SKM-1 treated with dmso at 0.1 percent for 144 hours (cell line): ENCODE measurements around the gene NOTCH2NLA.
"Not testable (repeated sequence)": the region's sequence is repeated elsewhere in the genome, so short reads cannot be mapped to it uniquely, and the experiment has no call there.

ENCODE experiments used
- DNase-seq: peaks from one replicate; lab custom pipeline; 2025; ENCODE audit not compliant: unreplicated experiment; lab: John Stamatoyannopoulos, UW

The NOTCH2NLA gene

GRCh38 chr1:146228710-146229477 is at the start of gene NOTCH2NLA:
Gene NOTCH2NLA, minus strand, starts transcription at chr1:146229021. Its CDS starts 39,684 bp downstream, at chr1:146189337.
- not testable (repeated sequence) for DNase-seq

DNA sequence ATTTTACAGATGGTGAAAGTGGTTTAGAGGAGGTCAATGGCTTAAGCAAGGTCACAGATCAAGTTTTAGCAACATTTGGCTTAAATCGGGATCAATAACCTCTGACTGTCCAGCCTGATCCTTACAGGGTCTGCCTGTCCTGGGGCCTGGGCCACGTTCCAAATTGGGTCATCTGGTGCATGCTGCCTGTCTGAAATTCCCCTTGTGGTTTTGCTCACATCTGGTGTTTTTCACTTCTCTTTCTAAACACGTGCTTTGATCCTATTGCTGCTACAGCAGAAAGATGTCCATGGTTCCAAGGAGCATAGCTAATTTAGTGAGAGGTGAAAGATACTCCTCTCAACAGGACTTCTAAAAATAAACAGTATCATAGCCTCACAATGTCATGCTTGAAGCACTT is 49.5 kb upstream of the NOTCH2NLA start:
- not testable (repeated sequence) for DNase-seq

GRCh38 chr1:146277087-146277486 is 48.3 kb upstream of the NOTCH2NLA start:
- not testable (repeated sequence) for DNase-seq

DNA sequence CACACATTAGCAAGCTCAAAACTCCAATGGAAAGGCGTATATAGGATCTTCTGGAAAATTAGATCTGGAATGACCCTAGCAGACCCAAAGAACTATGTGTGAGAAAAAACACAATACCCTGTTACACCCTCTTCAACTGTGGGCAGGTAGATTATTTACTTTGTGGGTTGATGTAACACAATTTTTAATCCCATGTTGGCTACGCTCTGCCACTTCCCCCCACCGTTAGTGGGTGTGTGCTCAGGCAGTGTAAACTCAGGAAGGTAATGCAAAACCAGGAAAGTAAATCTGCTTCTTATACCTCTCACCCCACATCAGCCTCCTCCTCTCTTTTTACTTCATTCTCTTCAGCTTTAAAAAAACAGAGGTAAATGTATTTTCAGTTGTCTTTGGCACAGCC is 45.3 kb upstream of the NOTCH2NLA start:
- DNase-seq, result not testable (repeated sequence)

- DNase-seq, result not testable (repeated sequence)
These were observed 44.4 kb upstream of the NOTCH2NLA start for GRCh38 chr1:146273194-146273593.

DNA sequence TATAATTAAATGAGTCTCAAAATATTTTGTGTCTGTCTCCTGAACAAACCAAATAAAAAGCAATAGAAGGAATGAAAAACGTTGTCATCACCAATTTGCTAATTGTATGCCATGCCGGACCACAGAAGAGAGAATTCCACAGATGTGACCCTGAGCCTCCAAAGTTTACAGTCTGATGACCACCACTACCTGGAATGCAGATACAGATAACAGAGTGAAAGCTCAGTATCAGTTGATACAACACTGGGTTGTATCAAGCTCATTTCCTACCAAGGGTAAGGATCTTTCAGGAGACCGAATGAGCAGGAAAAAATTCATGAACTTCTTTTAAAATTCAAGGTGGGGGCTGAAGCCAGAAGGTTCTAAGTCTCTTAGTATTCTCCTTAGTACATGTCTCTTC is 43.9 kb upstream of the NOTCH2NLA start:
- not testable (repeated sequence) for DNase-seq

DNA sequence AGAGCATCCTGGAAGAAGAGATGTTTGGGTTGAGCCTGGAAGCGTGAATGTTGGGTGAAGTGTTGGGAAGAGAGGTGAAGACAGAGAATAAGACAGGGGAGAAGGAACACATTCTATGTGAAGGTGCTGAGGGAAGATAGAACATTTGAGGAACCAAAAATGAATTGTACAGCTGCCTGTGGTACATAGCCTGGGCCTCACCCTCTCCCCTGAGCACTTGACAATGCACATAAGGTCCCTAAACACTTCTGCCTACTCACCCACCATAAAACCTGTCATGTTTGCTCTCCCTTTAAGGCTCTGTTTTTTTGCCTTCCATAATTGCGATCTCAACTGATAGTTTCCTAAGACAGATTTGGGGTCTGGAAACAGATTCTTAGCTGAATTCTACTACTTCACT is 43.2 kb upstream of the NOTCH2NLA start:
- DNase-seq, result not testable (repeated sequence)

- DNase-seq, result not testable (repeated sequence)
These were observed 41.3 kb upstream of the NOTCH2NLA start for GRCh38 chr1:146270129-146270528.

- DNase-seq, result not testable (repeated sequence)
These were observed 37.4 kb upstream of the NOTCH2NLA start for GRCh38 chr1:146266179-146266748.

GRCh38 chr1:146264761-146265160 is 35.9 kb upstream of the NOTCH2NLA start:
- not testable (repeated sequence) for DNase-seq

- not testable (repeated sequence) for DNase-seq
These were observed 31.3 kb upstream of the NOTCH2NLA start for GRCh38 chr1:146260006-146260730.

- DNase-seq, result not testable (repeated sequence)
These were observed 29.3 kb upstream of the NOTCH2NLA start for GRCh38 chr1:146257992-146258552.

DNA sequence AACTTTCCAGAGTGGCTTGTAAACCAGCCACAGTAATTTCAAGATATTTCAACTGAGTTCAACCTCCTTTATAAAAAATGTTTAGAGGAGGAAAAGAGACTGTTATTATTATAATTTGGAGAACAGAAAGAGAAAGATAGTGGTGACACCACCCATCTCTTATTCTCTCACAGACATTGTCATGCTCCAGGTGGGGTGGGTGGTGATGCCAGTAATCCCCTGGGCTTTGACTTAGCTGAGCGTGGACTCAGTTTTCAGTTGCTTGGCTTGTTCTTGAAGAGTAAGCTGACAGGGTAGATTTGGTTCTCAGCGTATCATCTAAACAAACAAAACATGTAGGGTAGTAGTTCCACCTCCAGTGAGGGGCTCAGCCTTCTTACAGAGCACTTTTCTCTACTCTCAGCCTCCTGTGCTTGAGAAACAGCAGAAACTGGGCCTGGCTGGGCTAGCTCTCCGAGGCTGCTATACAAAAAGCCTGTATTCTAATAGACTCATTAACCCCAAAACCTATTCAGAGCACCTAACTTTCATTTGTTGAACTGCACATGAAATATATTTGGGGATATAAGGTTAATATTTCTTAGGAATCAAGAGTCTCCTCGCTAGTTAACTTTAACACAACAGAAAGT is 25.9 kb upstream of the NOTCH2NLA start:
- DNase-seq, result not testable (repeated sequence)

GRCh38 chr1:146253249-146253855 is 24.5 kb upstream of the NOTCH2NLA start:
- not testable (repeated sequence) for DNase-seq

- not testable (repeated sequence) for DNase-seq
These were observed 22.7 kb upstream of the NOTCH2NLA start for GRCh38 chr1:146251523-146251922.

DNA sequence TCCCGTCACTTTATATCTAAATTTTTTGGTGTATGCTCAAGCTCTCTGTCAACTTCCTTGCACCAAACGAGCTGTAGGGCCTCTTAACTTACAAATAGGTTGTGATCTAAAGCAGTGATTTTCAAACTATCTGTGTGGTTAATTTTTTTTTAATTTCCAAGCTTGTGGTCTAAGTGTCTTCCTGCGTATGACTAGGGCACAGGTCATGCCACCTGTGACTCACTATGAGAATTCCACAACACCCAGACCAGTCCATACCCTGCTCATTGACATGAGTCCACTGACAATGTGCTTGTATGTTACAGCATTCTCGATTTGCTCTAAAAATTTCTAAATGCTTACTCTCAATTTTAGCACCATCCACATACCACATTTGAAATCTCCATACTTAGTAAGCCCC is 19.8 kb upstream of the NOTCH2NLA start:
- not testable (repeated sequence) for DNase-seq

GRCh38 chr1:146236626-146237025 is 7.8 kb upstream of the NOTCH2NLA start:
- not testable (repeated sequence) for DNase-seq

DNA sequence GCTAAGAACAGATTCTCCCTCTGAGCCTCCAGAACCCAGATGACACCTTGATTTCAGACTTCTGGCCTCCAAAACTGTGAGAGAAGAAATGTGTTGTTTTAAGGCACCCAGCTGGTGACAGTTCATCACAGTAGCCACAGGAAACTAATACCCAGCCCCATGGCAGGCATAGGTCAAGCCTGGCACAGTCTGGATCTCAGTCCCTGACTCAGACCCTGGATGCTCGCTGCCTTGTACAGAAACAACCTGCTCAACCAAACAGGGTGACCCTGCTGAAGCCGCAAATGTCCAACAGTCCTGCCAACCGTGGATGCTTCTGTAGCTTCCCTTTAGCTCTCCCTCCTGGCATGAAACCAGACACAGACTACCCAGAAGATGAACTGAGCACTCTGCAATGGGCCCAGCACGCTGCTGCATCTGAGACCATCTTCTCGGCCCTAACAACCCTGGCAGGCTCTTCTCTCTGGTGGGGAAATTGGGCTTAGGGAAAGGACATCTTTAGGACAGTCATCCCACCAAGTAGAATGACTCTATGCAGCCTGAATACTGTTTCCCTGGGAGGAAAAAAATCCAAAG is 7.3 kb upstream of the NOTCH2NLA start:
- not testable (repeated sequence) for DNase-seq

DNA sequence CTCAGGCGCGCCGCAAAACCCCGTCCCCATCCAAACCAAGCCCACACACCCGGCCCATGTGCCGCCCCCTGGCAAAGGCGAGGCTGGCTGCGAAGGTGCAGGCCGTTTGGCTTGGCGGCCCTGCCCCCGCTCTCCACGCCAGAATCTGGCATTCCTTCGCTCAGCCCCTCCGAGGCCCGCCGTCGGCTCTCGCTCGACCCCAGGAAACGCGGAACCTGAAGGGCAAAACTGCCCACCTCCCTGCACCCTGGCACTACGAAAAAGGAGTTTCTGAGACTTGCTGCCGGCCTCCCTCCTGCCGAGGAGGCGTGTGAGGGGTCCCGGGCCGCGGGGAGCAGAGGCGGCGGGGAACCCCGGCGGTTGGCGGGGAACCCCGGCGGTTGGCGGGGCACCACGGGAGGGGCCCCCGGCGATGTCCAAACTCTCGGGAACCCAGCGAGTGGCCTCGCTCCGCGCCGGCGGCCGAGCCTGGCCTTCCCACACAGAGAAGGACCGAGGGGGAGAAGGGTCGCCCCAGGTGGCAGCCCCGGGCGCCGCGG is 608 bp downstream of the NOTCH2NLA start:
- not testable (repeated sequence) for DNase-seq

DNA sequence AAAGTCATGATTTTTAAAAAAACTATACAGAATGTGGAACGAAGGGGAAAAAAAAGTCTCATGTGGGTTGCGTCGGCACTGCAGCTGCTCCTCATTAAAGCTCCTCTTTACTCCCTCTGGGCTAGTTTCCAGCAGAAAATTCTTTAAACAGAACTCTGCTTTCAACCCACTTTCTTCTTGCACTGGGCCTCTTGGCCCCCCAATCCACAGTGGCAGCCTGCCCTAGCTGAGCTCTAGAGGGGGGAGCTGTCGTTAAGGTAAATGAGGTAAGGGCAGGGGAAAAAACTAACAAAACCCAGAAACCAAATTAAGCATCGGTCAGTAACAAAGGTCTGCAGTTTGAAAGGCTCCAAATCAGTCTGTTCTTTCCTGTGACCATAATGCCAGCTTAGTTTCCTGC is 54.3 kb downstream of the NOTCH2NLA start:
- not testable (repeated sequence) for DNase-seq
